Measurements from ENCODE around the gene PCSK7. TPM values are rescaled to one million over a fixed set of nuclear protein-coding genes. Genes with fewer than 3 reads are reported as not detected.

Gene PCSK7
- polyA plus RNA-seq, 6 donors from 2014 or later = 27.8 to 61.9 (median 32.2) TPM

GRCh38 chr11:117204283-117205080 lies 27.4 kb downstream of the PCSK7 start:
- DNase-seq (no peak), ATAC-seq (ENCODE audit: low read depth in 2 of 2) (no peak)
- H3K27me3 Mint-ChIP-seq = no peaks in the 10 kb centered on the region
- H3K4me3 Mint-ChIP-seq = no peak overlapping the region
- H3K27ac Mint-ChIP-seq = peak overlapping the region; percentile 10 to 87 (median 36)
- peaks cover 9 to 15% (median 14%) of the 10 kb centered on the region in 3 donors for H3K4me1 Mint-ChIP-seq
- H3K9me3 Mint-ChIP-seq = no peaks in the 10 kb centered on the region
- H3K36me3 Mint-ChIP-seq = peaks cover 9 to 11% of the 10 kb centered on the region in 2 donors

GRCh38 chr11:117203069-117203407 lies 28.8 kb downstream of the PCSK7 start:
- peaks cover 15 to 23% (median 21%) of the 10 kb centered on the region in 3 donors for H3K4me1 Mint-ChIP-seq
- DNase-seq (no peak), ATAC-seq (ENCODE audit: low read depth in 2 of 2) (no peak)
- H3K27ac Mint-ChIP-seq = peak overlapping the region in 4 of 6 donors; percentile 41 to 91 (median 76)
- no peaks in the 10 kb centered on the region for H3K9me3 Mint-ChIP-seq
- H3K4me3 Mint-ChIP-seq = no peak overlapping the region
- no peaks in the 10 kb centered on the region for H3K27me3 Mint-ChIP-seq
- peaks cover 9 to 11% of the 10 kb centered on the region in 2 donors for H3K36me3 Mint-ChIP-seq

GRCh38 chr11:117202386-117203068 lies 29.3 kb downstream of the PCSK7 start:
- Mint-ChIP-seq H3K4me3 (no peak overlapping the region), H3K36me3 (peaks cover 11 to 12% of the 10 kb centered on the region in 2 donors), H3K4me1 (peaks cover 18 to 28% (median 26%) of the 10 kb centered on the region in 3 donors), H3K27me3 (no peaks in the 10 kb centered on the region), H3K27ac (peak overlapping the region in 4 of 6 donors; percentile 41 to 91 (median 66)), H3K9me3 (no peaks in the 10 kb centered on the region)
- no peak for DNase-seq
- no peak for ATAC-seq (ENCODE audit: low read depth in 2 of 2)

- no peak for ATAC-seq (ENCODE audit: low read depth in 2 of 2)
These were observed 30.1 kb downstream of the PCSK7 start for GRCh38 chr11:117201658-117202305.

GRCh38 chr11:117200813-117201657 lies 30.8 kb downstream of the PCSK7 start:
- DNase-seq = no peak
- Mint-ChIP-seq H3K9me3 (no peaks in the 10 kb centered on the region), H3K27ac (peak overlapping the region in 4 of 6 donors; percentile 39 to 62 (median 54)), H3K4me1 (peaks cover 21 to 38% (median 30%) of the 10 kb centered on the region in 3 donors), H3K36me3 (peaks cover 11 to 15% of the 10 kb centered on the region in 2 donors), H3K4me3 (peak overlapping the region in 1 of 8 donors; percentile 12), H3K27me3 (no peaks in the 10 kb centered on the region)
- peak in 1 of 2 donors; percentile 27 for ATAC-seq (ENCODE audit: low read depth in 2 of 2)

More at GRCh38 chr11:117201658-117202305, 30.1 kb downstream of the PCSK7 start:
- Mint-ChIP-seq H3K4me1 (peaks cover 21 to 35% (median 30%) of the 10 kb centered on the region in 3 donors), H3K27me3 (no peaks in the 10 kb centered on the region), H3K36me3 (peaks cover 11 to 15% of the 10 kb centered on the region in 2 donors), H3K9me3 (no peaks in the 10 kb centered on the region), H3K4me3 (peak overlapping the region in 1 of 8 donors; percentile 25), H3K27ac (peak overlapping the region in 5 of 6 donors; percentile 56 to 91 (median 75))
- DNase-seq = no peak

GRCh38 chr11:117199916-117200812 lies 31.7 kb downstream of the PCSK7 start:
- Mint-ChIP-seq H3K36me3 (peaks cover 14 to 17% of the 10 kb centered on the region in 2 donors), H3K27ac (peak overlapping the region in 3 of 6 donors; percentile 39 to 88 (median 61)), H3K4me3 (peak overlapping the region in 1 of 8 donors; percentile 47), H3K4me1 (peaks cover 25 to 45% (median 38%) of the 10 kb centered on the region in 3 donors), H3K27me3 (no peaks in the 10 kb centered on the region), H3K9me3 (no peaks in the 10 kb centered on the region)
- no peak for ATAC-seq (ENCODE audit: low read depth in 2 of 2)
- DNase-seq = no peak

- no peaks in the 10 kb centered on the region for H3K27me3 Mint-ChIP-seq
These were observed 32.6 kb downstream of the PCSK7 start, which contains the start of gene TAGLN for GRCh38 chr11:117199053-117199915. TSS of gene TAGLN (plus strand) at chr11:117199370. CDS start at chr11:117203014, 3,644 bp downstream.

GRCh38 chr11:117198613-117199012 lies 33.3 kb downstream of the PCSK7 start:
- peaks cover 9 to 11% of the 10 kb centered on the region in 2 donors for H3K36me3 Mint-ChIP-seq
- H3K27ac Mint-ChIP-seq = peak overlapping the region in 3 of 6 donors; percentile 7 to 61 (median 37)
- H3K4me1 Mint-ChIP-seq = peaks cover 24 to 41% (median 41%) of the 10 kb centered on the region in 3 donors
- DNase-seq = no peak
- no peak for ATAC-seq (ENCODE audit: low read depth in 2 of 2)
- no peaks in the 10 kb centered on the region for H3K9me3 Mint-ChIP-seq
- peak overlapping the region in 1 of 8 donors; percentile 30 for H3K4me3 Mint-ChIP-seq
- no peaks in the 10 kb centered on the region for H3K27me3 Mint-ChIP-seq

More at GRCh38 chr11:117199053-117199915, 32.6 kb downstream of the PCSK7 start, which contains the start of gene TAGLN:
- Mint-ChIP-seq H3K9me3 (no peaks in the 10 kb centered on the region), H3K4me1 (peaks cover 24 to 43% (median 40%) of the 10 kb centered on the region in 3 donors), H3K4me3 (peak within 1 kb of the TSS in 3 of 8 donors; percentile 15 to 47 (median 30)), H3K27ac (peak within 1 kb of the TSS; percentile 12 to 88 (median 50)), H3K36me3 (peaks cover 9 to 11% of the 10 kb centered on the region in 2 donors)
- ATAC-seq (ENCODE audit: low read depth in 2 of 2) = no peak
- no peak for DNase-seq

GRCh38 chr11:117197516-117198456 lies 34.1 kb downstream of the PCSK7 start:
- H3K9me3 Mint-ChIP-seq = no peaks in the 10 kb centered on the region
- DNase-seq (no peak), ATAC-seq (ENCODE audit: low read depth in 2 of 2) (peak; percentile 23 to 24)
- peaks cover 27 to 47% (median 44%) of the 10 kb centered on the region in 3 donors for H3K4me1 Mint-ChIP-seq
- peak overlapping the region in 1 of 8 donors; percentile 15 for H3K4me3 Mint-ChIP-seq
- peak overlapping the region in 5 of 6 donors; percentile 61 to 84 (median 82) for H3K27ac Mint-ChIP-seq
- H3K36me3 Mint-ChIP-seq = peaks cover 9 to 15% of the 10 kb centered on the region in 2 donors
- H3K27me3 Mint-ChIP-seq = no peaks in the 10 kb centered on the region

GRCh38 chr11:117197006-117197405 lies 34.9 kb downstream of the PCSK7 start:
- H3K4me1 Mint-ChIP-seq = peaks cover 27 to 55% (median 44%) of the 10 kb centered on the region in 3 donors
- peaks cover 9 to 16% of the 10 kb centered on the region in 2 donors for H3K36me3 Mint-ChIP-seq
- H3K4me3 Mint-ChIP-seq = peak overlapping the region in 1 of 8 donors; percentile 53
- DNase-seq (no peak), ATAC-seq (ENCODE audit: low read depth in 2 of 2) (no peak)
- H3K27ac Mint-ChIP-seq = no peak overlapping the region
- no peaks in the 10 kb centered on the region for H3K27me3 Mint-ChIP-seq
- no peaks in the 10 kb centered on the region for H3K9me3 Mint-ChIP-seq

All from naive B cell (primary cell).